ENCODE measurements around the gene TM9SF4. TPM values are rescaled to one million over a fixed set of nuclear protein-coding genes. Genes with fewer than 3 reads are reported as not detected.

Gene TM9SF4
- polyA plus RNA-seq, 1 experiment, result 101 TPM

- H3K4me3 ChIP-seq (ENCODE audit: low read depth, low read length), result no peak overlapping the region
- no peak for TF ChIP-seq CTCF (IDR thresholded peaks at IDR 0.05; ENCODE audit: insufficient read depth, low read depth, low read length)
- H3K27me3 ChIP-seq (ENCODE audit: control insufficient read depth, insufficient read depth, low read length), result no peaks in the 10 kb centered on the region
- ChIA-PET CTCF (no interaction called here), POLR2A (no interaction called here)
- peaks cover 27% of the 10 kb centered on the region for H3K36me3 ChIP-seq (ENCODE audit: control insufficient read depth, insufficient read depth, low read length)
- DNase-seq (ENCODE audit: low read depth), result no peak
Observed at GRCh38 chr20:32150291-32150848, 40.9 kb downstream of the TM9SF4 start.

DNA sequence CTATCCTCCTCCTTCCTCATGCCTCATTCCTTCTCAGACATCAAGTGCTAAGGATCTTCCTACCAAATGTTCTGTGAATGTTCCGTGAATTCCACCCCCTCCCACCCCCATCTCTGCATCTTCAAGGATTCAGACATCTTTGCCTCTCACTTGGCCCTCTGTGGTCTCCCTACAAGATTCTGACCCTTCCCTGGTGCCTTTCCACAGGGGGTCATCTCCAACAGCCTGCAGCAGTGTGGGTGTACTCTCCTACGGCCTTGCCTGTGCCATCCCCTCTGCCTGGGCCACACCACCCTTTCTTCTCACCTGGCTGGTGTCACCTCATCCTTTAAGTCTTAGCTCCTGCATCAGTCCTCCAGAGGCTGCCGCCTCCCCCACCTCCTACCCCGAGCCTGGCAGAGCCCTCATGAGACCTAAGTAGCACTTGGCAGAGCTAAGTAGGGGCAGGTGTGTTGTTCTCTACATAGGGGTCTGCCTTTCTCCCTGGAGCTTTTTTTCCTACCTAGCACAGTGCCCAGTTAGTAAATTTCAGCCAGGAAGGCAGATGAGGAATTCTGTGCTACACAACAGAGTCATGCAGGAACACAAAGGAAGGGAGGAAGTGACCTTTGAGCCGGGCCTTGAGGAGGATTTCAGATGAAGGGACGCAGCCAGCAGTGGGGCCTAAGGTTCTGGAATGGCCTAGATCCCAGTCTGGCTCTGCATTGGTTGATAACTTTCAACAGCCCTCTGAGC is 43.1 kb downstream of the TM9SF4 start:
- DNase-seq (ENCODE audit: low read depth), result no peak
- POLR2A ChIA-PET, result no interaction called here
- TF ChIP-seq CTCF (IDR thresholded peaks at IDR 0.05; ENCODE audit: insufficient read depth, low read depth, low read length), result no peak
- no peaks in the 10 kb centered on the region for H3K27me3 ChIP-seq (ENCODE audit: control insufficient read depth, insufficient read depth, low read length)
- H3K36me3 ChIP-seq (ENCODE audit: control insufficient read depth, insufficient read depth, low read length), result peaks cover 19% of the 10 kb centered on the region
- no peak overlapping the region for H3K4me3 ChIP-seq (ENCODE audit: low read depth, low read length)
- CTCF ChIA-PET, result interaction anchor here (1.5 kb wide), 1 partner anchor 15 kb away, joined by 3 read pairs; no protein-coding TSS in a partner anchor

- POLR2A ChIA-PET, result no interaction called here
- CTCF ChIA-PET, result interaction anchor here (1.0 to 1.5 kb wide), 2 partner anchors 15 to 24 kb away, joined by 3 read pairs; no protein-coding TSS in a partner anchor
- no peak for TF ChIP-seq CTCF (IDR thresholded peaks at IDR 0.05; ENCODE audit: insufficient read depth, low read depth, low read length)
- Histone ChIP-seq H3K4me3 (ENCODE audit: low read depth, low read length) (no peak overlapping the region), H3K36me3 (ENCODE audit: control insufficient read depth, insufficient read depth, low read length) (peaks cover 23% of the 10 kb centered on the region), H3K27me3 (ENCODE audit: control insufficient read depth, insufficient read depth, low read length) (no peaks in the 10 kb centered on the region)
- DNase-seq (ENCODE audit: low read depth), result no peak
Observed at GRCh38 chr20:32153156-32153665, 43.7 kb downstream of the TM9SF4 start.

GRCh38 chr20:32153771-32154170 is 44.3 kb downstream of the TM9SF4 start:
- H3K27me3 ChIP-seq (ENCODE audit: control insufficient read depth, insufficient read depth, low read length), result no peaks in the 10 kb centered on the region
- H3K36me3 ChIP-seq (ENCODE audit: control insufficient read depth, insufficient read depth, low read length), result peaks cover 26% of the 10 kb centered on the region
- DNase-seq (ENCODE audit: low read depth), result no peak
- POLR2A ChIA-PET, result no interaction called here
- CTCF ChIA-PET, result interaction anchor here (1.0 to 1.5 kb wide), 2 partner anchors 16 to 25 kb away, joined by 3 read pairs; no protein-coding TSS in a partner anchor
- H3K4me3 ChIP-seq (ENCODE audit: low read depth, low read length), result no peak overlapping the region
- TF ChIP-seq CTCF (IDR thresholded peaks at IDR 0.05; ENCODE audit: insufficient read depth, low read depth, low read length), result no peak

Data from BJ (cell line).